ENCODE measurements around the gene PRCP.

PRCP gene

GRCh38 chr11:82867495-82868082, 32.6 kb downstream of the PRCP start:
- no CpG with 5 or more reads among the region's 10 CpGs for WGBS (ENCODE audit: extremely low coverage, insufficient coverage, low lambda C conversion rate)
- Histone ChIP-seq H3K79me1 (ENCODE audit: low read length) (no peaks in the 10 kb centered on the region), H3K27me3 (ENCODE audit: insufficient read depth, low read length, poor library complexity) (no peaks in the 10 kb centered on the region), H4K8ac (ENCODE audit: low read depth, low read length) (no peak overlapping the region), H3K18ac (ENCODE audit: low read length) (no peak overlapping the region), H3K56ac (ENCODE audit: low read length) (no peak overlapping the region), H3K23ac (ENCODE audit: low read length) (no peak overlapping the region), H3K36me3 (ENCODE audit: control insufficient read depth, insufficient read depth, low read length) (no peaks in the 10 kb centered on the region), H3K4ac (ENCODE audit: low read depth, low read length) (no peak overlapping the region), H4K5ac (ENCODE audit: low read length) (no peak overlapping the region), H3K79me2 (ENCODE audit: control insufficient read depth, insufficient read depth, low read length) (no peaks in the 10 kb centered on the region), H3K27ac (ENCODE audit: low read depth, low read length) (no peak overlapping the region), H3K9ac (ENCODE audit: low read length) (no peak overlapping the region), H2BK120ac (ENCODE audit: low read depth, low read length) (no peak overlapping the region), H2BK5ac (ENCODE audit: low read length) (no peak overlapping the region), H3K4me2 (ENCODE audit: low read length) (no peak overlapping the region), H3K4me3 (ENCODE audit: low read length) (no peak overlapping the region), H3K4me1 (ENCODE audit: control insufficient read depth, low read depth, low read length) (peaks cover 3% of the 10 kb centered on the region), H2BK15ac (replicated peaks; ENCODE audit: low read depth) (no peak overlapping the region), H2AK5ac (ENCODE audit: low read length) (no peak overlapping the region)
- peak; percentile 91 for DNase-seq

DNA sequence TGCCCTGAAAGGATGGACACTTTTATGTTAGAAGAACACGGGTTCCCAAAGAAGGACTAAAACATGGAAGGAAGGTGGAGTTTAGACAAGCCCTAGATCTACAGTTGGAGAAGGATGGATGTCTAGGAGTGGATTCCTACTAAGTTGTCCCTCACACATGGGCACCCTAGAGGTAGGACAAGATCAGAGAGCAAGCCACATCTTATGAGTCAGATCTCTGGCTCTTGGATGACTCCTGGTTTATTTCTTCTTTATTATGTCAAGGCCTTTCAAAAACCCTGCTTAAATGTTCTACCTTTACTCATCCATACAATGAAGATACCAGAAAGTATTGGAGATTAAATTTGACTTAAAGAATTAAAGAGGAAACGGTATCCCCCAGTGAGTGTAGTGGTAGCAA, 34.4 kb downstream of the PRCP start:
- Histone ChIP-seq H2BK120ac (ENCODE audit: low read depth, low read length) (no peak overlapping the region), H3K4me2 (ENCODE audit: low read length) (no peak overlapping the region), H2AK5ac (ENCODE audit: low read length) (no peak overlapping the region), H3K4ac (ENCODE audit: low read depth, low read length) (no peak overlapping the region), H4K5ac (ENCODE audit: low read length) (no peak overlapping the region), H4K8ac (ENCODE audit: low read depth, low read length) (no peak overlapping the region), H2BK15ac (replicated peaks; ENCODE audit: low read depth) (no peak overlapping the region), H3K23ac (ENCODE audit: low read length) (no peak overlapping the region), H3K27ac (ENCODE audit: low read depth, low read length) (no peak overlapping the region), H3K4me3 (ENCODE audit: low read length) (no peak overlapping the region), H3K36me3 (ENCODE audit: control insufficient read depth, insufficient read depth, low read length) (no peaks in the 10 kb centered on the region), H3K27me3 (ENCODE audit: insufficient read depth, low read length, poor library complexity) (no peaks in the 10 kb centered on the region), H3K18ac (ENCODE audit: low read length) (no peak overlapping the region), H3K79me2 (ENCODE audit: control insufficient read depth, insufficient read depth, low read length) (no peaks in the 10 kb centered on the region), H3K56ac (ENCODE audit: low read length) (no peak overlapping the region), H3K9ac (ENCODE audit: low read length) (no peak overlapping the region), H2BK5ac (ENCODE audit: low read length) (no peak overlapping the region), H3K79me1 (ENCODE audit: low read length) (no peaks in the 10 kb centered on the region), H3K4me1 (ENCODE audit: control insufficient read depth, low read depth, low read length) (peaks cover 3% of the 10 kb centered on the region)
- WGBS (ENCODE audit: extremely low coverage, insufficient coverage, low lambda C conversion rate): no CpG with 5 or more reads among the region's 2 CpGs
- DNase-seq: no peak

GRCh38 chr11:82864268-82864667, 36.0 kb downstream of the PRCP start:
- Histone ChIP-seq H3K9ac (ENCODE audit: low read length) (no peak overlapping the region), H2BK5ac (ENCODE audit: low read length) (no peak overlapping the region), H3K4ac (ENCODE audit: low read depth, low read length) (no peak overlapping the region), H2BK120ac (ENCODE audit: low read depth, low read length) (no peak overlapping the region), H3K27me3 (ENCODE audit: insufficient read depth, low read length, poor library complexity) (no peaks in the 10 kb centered on the region), H2AK5ac (ENCODE audit: low read length) (no peak overlapping the region), H3K56ac (ENCODE audit: low read length) (no peak overlapping the region), H3K4me2 (ENCODE audit: low read length) (no peak overlapping the region), H3K36me3 (ENCODE audit: control insufficient read depth, insufficient read depth, low read length) (no peaks in the 10 kb centered on the region), H3K4me1 (ENCODE audit: control insufficient read depth, low read depth, low read length) (peaks cover 1% of the 10 kb centered on the region), H4K5ac (ENCODE audit: low read length) (no peak overlapping the region), H3K23ac (ENCODE audit: low read length) (no peak overlapping the region), H3K79me1 (ENCODE audit: low read length) (no peaks in the 10 kb centered on the region), H4K8ac (ENCODE audit: low read depth, low read length) (no peak overlapping the region), H3K27ac (ENCODE audit: low read depth, low read length) (no peak overlapping the region), H3K18ac (ENCODE audit: low read length) (no peak overlapping the region), H3K79me2 (ENCODE audit: control insufficient read depth, insufficient read depth, low read length) (no peaks in the 10 kb centered on the region), H3K4me3 (ENCODE audit: low read length) (no peak overlapping the region), H2BK15ac (replicated peaks; ENCODE audit: low read depth) (no peak overlapping the region)
- peak; percentile 72 for DNase-seq
- no CpG with 5 or more reads among the region's 5 CpGs for WGBS (ENCODE audit: extremely low coverage, insufficient coverage, low lambda C conversion rate)

GRCh38 chr11:82863209-82863608, 37.0 kb downstream of the PRCP start:
- Histone ChIP-seq H3K23ac (ENCODE audit: low read length) (no peak overlapping the region), H3K9ac (ENCODE audit: low read length) (no peak overlapping the region), H3K18ac (ENCODE audit: low read length) (no peak overlapping the region), H3K79me1 (ENCODE audit: low read length) (no peaks in the 10 kb centered on the region), H3K36me3 (ENCODE audit: control insufficient read depth, insufficient read depth, low read length) (no peaks in the 10 kb centered on the region), H2BK120ac (ENCODE audit: low read depth, low read length) (no peak overlapping the region), H3K4me1 (ENCODE audit: control insufficient read depth, low read depth, low read length) (peaks cover 1% of the 10 kb centered on the region), H3K4ac (ENCODE audit: low read depth, low read length) (no peak overlapping the region), H3K27me3 (ENCODE audit: insufficient read depth, low read length, poor library complexity) (no peaks in the 10 kb centered on the region), H2AK5ac (ENCODE audit: low read length) (no peak overlapping the region), H2BK5ac (ENCODE audit: low read length) (no peak overlapping the region), H4K5ac (ENCODE audit: low read length) (no peak overlapping the region), H3K56ac (ENCODE audit: low read length) (no peak overlapping the region), H3K79me2 (ENCODE audit: control insufficient read depth, insufficient read depth, low read length) (no peaks in the 10 kb centered on the region), H2BK15ac (replicated peaks; ENCODE audit: low read depth) (no peak overlapping the region), H3K4me2 (ENCODE audit: low read length) (no peak overlapping the region), H3K27ac (ENCODE audit: low read depth, low read length) (no peak overlapping the region), H4K8ac (ENCODE audit: low read depth, low read length) (no peak overlapping the region), H3K4me3 (ENCODE audit: low read length) (no peak overlapping the region)
- no CpG with 5 or more reads among the region's 2 CpGs for WGBS (ENCODE audit: extremely low coverage, insufficient coverage, low lambda C conversion rate)
- no peak for DNase-seq

DNA sequence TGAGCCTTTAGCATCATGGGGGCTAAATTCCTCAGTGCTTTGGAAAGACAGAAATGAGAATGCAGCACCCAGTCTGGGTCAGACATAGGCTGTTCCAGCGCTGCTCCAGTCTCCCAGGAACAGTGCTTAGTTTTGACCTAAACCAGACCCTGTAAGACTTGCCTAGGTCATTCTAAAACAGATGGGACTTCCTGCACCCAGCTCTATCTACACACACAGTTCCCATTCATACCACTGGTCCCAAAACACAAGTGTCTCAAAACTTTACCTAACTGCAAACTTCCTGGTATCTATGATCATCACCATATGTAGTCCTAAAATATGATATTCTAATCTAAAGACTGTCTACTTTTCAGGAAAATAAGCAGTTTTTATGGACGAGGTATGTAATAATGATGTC, 37.9 kb downstream of the PRCP start:
- Histone ChIP-seq H3K18ac (ENCODE audit: low read length) (no peak overlapping the region), H3K9ac (ENCODE audit: low read length) (no peak overlapping the region), H3K56ac (ENCODE audit: low read length) (no peak overlapping the region), H2AK5ac (ENCODE audit: low read length) (no peak overlapping the region), H3K27me3 (ENCODE audit: insufficient read depth, low read length, poor library complexity) (no peaks in the 10 kb centered on the region), H3K79me1 (ENCODE audit: low read length) (no peaks in the 10 kb centered on the region), H2BK15ac (replicated peaks; ENCODE audit: low read depth) (no peak overlapping the region), H3K4me3 (ENCODE audit: low read length) (no peak overlapping the region), H3K4me2 (ENCODE audit: low read length) (no peak overlapping the region), H3K4ac (ENCODE audit: low read depth, low read length) (no peak overlapping the region), H2BK5ac (ENCODE audit: low read length) (no peak overlapping the region), H3K27ac (ENCODE audit: low read depth, low read length) (no peak overlapping the region), H2BK120ac (ENCODE audit: low read depth, low read length) (no peak overlapping the region), H3K23ac (ENCODE audit: low read length) (no peak overlapping the region), H3K79me2 (ENCODE audit: control insufficient read depth, insufficient read depth, low read length) (no peaks in the 10 kb centered on the region), H4K5ac (ENCODE audit: low read length) (no peak overlapping the region), H3K36me3 (ENCODE audit: control insufficient read depth, insufficient read depth, low read length) (no peaks in the 10 kb centered on the region), H4K8ac (ENCODE audit: low read depth, low read length) (no peak overlapping the region), H3K4me1 (ENCODE audit: control insufficient read depth, low read depth, low read length) (peaks cover 1% of the 10 kb centered on the region)
- no CpG with 5 or more reads among the region's 2 CpGs for WGBS (ENCODE audit: extremely low coverage, insufficient coverage, low lambda C conversion rate)
- DNase-seq: no peak

- no peaks in the 10 kb centered on the region for H3K79me2 ChIP-seq (ENCODE audit: control insufficient read depth, insufficient read depth, low read length)
- no peak overlapping the region for H3K18ac ChIP-seq (ENCODE audit: low read length)
- no peak overlapping the region for H3K9ac ChIP-seq (ENCODE audit: low read length)
- H3K23ac ChIP-seq (ENCODE audit: low read length): no peak overlapping the region
- no peak overlapping the region for H2AK5ac ChIP-seq (ENCODE audit: low read length)
- H3K79me1 ChIP-seq (ENCODE audit: low read length): no peaks in the 10 kb centered on the region
- no peak overlapping the region for H2BK15ac ChIP-seq (replicated peaks; ENCODE audit: low read depth)
- H3K4me3 ChIP-seq (ENCODE audit: low read length): no peak overlapping the region
- peaks cover 1% of the 10 kb centered on the region for H3K4me1 ChIP-seq (ENCODE audit: control insufficient read depth, low read depth, low read length)
- no CpG with 5 or more reads among the region's 2 CpGs for WGBS (ENCODE audit: extremely low coverage, insufficient coverage, low lambda C conversion rate)
- H2BK5ac ChIP-seq (ENCODE audit: low read length): no peak overlapping the region
- H3K27me3 ChIP-seq (ENCODE audit: insufficient read depth, low read length, poor library complexity): no peaks in the 10 kb centered on the region
- no peaks in the 10 kb centered on the region for H3K36me3 ChIP-seq (ENCODE audit: control insufficient read depth, insufficient read depth, low read length)
- H4K8ac ChIP-seq (ENCODE audit: low read depth, low read length): no peak overlapping the region
- no peak overlapping the region for H4K5ac ChIP-seq (ENCODE audit: low read length)
- no peak overlapping the region for H2BK120ac ChIP-seq (ENCODE audit: low read depth, low read length)
- no peak overlapping the region for H3K56ac ChIP-seq (ENCODE audit: low read length)
- H3K4me2 ChIP-seq (ENCODE audit: low read length): no peak overlapping the region
- no peak overlapping the region for H3K27ac ChIP-seq (ENCODE audit: low read depth, low read length)
- H3K4ac ChIP-seq (ENCODE audit: low read depth, low read length): no peak overlapping the region
- DNase-seq: no peak
Measured at GRCh38 chr11:82859750-82860149, 40.5 kb downstream of the PRCP start.
